ENCODE measurements around the gene NDST3.
"Not testable (repeated sequence)": the region's sequence is repeated elsewhere in the genome, so short reads cannot be mapped to it uniquely, and the experiment has no call there.

NDST3 gene

DNA sequence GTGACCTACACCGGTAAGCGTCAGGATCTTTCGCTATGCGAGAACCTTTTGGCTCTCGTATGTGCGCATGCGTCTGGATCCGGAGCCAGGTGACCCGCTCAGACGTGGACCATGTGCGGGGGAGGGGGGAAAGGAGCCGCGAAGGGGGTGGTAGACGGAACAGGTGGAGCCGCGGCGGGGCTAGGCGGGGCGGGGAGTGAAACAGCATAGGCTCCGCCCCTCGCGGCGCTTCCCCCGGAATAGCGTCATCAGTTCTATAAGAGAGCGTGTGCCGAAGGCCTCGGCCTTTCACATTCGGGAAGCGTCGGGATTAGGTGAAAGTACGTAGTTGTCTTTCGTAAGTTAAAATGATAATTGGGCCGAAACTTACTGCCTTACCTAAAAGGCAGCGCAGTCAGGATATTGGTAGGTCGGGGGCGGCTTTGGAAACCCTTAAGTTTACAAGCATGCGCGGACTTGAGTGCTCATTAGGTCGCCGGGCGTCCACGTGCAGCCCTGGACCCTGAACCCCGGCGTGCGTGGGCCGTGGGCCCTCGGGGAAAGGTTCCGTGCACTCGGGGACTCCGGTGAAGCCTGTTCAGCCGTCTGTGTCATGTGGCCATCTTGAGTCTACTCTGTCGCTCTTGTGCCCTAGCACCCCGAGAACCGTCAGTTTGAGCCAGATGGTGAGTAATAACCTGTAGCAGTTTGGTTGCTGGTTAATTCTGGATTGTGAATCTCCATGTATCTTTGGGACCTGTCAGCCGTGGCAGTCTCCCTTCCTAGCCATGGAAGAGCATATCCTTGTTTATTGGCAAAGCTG, 244.4 kb downstream of the NDST3 start:
- peak; percentile 86 to 95 (median 91) for DNase-seq

DNA sequence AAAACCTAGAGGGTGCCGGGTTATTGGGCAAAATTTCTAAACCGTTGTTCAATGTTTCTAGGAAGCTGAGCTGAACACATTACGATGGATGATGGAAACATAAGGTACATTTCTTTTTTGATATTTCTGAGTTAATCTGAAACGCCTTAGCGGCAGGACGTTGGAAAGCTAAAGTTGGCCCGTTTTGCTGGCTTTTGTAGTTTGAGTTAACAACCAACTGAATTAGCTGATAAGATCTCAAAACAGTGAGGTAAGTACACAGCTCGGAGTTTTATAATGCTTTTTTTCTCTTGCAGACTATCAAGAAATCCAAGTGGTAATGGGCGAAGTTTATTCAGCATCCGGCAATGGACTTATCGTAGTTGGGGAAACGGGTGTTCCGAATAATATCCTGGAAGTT, 245.0 kb downstream of the NDST3 start:
- no peak for DNase-seq

DNA sequence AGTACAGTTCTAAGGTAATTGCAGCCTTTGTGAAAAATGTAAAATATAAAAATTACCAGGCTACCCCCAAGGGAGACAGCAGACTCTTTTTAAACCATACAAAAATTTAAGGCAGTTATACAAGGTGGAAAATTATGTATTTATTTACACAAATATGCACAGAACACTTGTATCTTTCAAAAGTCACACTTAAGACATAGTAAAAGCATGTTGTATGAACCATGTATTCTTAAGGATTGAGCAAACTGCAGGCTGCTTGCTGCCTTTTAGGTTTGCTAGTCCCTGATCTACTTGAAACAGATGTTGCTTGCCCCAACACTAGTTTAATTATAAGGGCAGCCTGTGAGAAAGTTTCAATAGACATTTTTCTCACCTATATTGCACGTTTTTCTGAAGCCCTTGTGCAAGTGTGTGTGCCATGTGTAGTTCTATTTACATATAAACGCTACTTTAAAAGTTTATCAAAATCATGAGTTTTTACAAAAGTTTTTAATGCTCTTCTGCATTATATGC, 245.7 kb downstream of the NDST3 start:
- DNase-seq: no peak

DNA sequence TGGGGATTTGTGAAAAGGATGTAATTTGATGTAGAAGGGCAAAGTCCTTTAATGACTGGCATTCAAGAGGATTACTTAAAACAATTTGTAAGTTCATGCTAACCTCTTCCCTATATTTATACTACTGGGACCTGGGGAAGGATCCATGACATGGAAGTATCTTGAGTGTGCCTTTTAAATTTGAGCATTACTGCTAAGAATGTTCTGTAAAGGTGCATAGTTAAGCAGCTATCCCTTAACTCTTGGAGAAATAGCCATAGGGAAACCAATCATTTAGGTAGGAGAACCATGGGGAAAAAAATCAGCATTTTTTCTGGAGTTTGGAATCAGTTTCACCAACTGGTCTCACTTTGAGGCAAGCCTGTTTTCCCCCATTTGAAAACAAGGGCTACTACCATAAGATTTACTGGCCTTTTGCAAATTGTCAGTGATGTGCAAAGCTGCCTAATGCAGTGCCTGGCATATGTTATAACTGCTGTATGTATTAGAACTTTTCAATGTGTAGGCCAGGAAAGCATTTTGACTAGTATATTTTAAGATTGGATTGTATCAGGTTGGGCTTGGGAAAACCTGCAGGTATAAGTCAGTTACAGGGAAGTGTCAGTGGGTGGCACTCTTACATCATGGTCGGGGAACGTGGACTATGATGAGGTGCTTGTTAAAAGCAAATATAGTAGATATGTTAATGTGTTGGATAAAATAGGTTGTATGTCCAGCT, 246.4 kb downstream of the NDST3 start:
- DNase-seq: peak in 1 of 4 experiments; percentile 5

DNA sequence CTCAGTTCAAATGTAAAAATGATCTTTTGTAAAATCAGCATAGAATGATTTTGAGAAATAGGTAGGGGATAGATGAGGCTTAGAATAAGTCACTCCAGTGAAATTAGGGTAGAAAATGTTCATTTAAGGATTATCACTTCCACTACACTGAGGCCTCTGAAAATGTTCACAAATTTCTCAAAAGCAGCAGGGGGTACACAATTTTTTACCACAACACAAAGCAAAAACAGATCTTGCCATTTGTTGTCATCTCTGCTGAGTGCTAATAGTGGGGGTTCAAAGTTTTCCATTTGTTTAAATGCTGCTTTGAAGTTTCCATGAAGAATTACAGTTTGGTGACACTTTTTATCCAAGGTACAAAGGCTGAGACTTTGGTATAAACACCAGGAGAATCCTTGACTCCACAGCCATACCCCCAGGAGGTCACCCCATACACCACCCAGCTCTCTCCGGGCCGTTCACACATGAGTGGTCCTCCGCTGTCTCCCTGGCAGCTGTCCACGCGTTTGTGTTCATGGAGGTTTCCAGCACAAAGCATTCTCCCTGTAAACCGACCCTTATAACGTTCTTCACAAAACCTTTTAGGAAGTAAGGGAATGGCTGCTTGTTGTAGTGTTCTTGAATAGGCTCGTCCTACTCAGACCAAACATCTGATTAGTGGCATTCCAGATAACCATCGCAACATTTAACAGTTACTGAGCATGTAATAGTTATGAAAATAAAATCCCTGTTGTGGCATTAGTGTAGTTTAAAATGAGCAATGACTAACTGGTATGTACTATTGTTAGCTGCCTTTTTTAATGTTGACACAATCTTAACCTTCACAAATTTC, 247.5 kb downstream of the NDST3 start:
- DNase-seq: no peak

DNA sequence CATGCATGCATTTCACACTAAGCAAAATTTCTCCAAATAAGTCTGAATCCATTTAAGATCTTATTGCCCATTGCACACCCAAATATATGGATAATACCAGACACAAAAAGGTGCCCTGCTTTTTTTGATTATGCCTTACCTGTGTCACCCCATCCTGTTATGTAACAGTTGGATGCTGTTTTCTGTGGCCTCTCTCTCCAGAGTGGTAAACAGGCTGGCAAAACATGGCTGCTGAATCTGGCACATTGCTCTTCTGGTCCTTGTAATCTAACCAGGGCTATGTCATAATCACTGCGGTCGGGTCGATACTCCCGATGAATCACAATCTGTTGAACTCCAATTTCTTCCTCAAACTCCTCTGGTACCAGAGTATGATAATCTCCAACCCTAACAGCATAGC, 248.4 kb downstream of the NDST3 start:
- no peak for DNase-seq

DNA sequence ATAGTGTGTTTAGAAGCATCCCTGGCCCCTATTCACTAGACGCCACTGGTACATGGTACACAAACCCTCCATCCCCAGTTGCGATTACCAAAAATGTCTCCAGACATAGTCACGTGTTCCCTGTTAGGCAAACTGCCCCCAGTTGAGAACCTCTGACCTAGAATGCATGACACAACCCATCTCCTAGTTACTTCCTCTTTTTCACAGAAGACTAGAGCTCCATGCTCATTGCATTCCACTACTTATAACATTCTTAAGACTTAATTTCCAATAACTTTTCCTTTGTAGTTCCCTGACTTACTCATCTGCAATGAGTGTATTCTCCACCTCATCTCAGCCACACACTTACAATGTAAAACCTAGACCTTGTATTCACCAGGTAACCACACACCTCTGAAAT, 249.9 kb downstream of the NDST3 start:
- no peak for DNase-seq

DNA sequence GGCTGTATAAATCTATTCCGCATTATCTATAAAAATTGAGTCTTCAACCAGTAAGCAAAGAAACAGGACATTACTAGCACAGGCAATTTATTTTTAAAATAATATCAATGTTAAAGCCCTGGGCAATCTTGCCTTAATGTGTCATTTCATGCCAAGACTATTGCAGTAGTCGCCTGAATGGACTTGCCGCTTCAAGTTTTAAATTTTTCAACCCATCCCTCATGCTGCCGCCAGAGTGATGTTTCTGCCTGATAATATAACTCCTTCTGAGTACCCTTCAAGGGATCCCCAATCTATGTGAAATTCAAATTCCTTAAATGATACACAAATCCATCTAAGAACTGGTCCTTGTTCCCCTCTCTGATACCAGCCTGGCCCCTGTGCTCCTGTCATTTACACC, 251.6 kb downstream of the NDST3 start:
- DNase-seq: no peak

DNA sequence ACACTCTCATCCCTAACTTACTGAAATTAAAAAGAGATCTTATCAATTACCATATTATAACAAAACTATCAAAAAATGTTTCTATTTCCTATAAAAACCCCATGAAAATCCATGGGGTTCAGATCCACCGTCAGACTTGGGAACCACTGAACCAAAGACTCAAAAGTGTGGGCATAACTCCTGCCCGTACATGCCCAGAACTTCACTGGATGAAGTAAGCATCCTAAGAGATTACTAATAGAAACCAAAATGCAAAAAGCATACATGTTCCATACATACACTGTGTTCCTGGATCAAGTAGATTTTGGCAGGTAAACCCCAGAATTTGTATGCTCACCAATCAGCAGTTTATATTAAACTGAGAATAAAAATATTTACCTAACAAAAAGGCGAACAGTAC, 252.4 kb downstream of the NDST3 start:
- no peak for DNase-seq

DNA sequence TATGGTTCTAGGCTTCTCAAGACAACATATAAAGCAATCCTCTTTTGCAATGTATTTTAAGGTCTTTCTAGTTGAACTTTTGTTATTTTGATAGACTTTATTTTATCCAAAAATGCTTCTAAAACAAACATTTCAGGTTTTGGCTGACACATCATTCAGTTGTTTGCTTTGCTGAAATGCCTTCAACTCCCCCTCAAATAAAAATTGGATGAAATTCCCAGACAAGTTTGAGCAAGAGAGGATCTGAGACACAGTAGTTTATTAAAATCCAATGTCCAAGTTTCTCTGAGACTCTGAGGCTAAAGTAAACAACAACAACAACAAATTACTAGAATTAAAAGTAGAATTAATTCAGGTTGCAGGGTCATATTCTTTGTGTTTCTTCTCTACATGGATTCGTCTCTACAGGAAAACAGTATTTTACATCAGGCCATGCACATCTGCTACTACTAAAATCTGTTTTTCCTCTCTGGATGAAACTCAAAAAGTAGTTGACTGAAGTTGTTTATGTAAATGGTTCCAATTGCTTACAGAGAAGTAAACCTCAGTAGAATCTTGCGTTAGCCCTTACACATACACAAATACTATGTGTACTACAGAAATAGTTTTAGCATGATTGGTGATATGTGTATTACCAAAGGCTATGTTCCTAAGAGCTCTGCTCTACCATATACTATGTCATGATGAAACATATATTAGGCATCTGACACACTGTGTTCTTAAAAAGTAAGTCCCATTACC, 253.6 kb downstream of the NDST3 start:
- no peak for DNase-seq

DNA sequence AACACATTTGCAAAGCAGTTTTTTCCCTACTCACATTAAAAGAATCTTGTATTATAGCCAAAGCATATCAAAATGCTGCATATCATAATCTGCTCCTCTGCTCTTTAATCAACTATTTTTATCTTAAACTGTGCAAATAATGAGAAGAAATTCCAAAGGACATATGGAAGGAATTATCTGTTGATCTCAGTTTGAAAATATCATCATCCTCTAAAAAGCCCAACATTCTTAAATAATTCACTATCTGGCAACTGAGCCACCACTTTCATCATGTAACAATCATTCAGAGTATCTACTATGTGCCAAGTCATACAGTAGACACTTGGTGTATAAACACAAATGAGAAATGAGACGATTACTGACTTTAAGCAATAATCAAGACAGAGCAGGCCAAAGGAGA, 255.5 kb downstream of the NDST3 start:
- no peak for DNase-seq

DNA sequence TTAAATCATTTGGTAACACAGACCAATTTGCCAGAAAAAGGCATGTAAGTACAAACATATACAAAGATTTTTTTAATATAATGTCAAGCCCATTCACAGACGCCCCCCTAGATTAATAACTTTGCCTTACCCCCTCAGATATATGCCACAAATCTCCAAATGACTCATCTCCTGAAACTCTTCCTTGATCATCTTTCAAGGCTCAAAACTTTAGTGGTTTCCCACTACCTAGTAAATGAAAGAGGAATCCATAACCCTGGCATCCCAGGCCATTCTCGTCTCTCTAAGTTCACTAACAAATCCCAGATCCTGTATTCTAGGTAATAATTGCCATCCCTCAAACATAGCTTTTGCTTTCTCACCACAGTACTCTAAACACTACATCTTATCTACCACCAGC, 256.7 kb downstream of the NDST3 start:
- DNase-seq: no peak

DNA sequence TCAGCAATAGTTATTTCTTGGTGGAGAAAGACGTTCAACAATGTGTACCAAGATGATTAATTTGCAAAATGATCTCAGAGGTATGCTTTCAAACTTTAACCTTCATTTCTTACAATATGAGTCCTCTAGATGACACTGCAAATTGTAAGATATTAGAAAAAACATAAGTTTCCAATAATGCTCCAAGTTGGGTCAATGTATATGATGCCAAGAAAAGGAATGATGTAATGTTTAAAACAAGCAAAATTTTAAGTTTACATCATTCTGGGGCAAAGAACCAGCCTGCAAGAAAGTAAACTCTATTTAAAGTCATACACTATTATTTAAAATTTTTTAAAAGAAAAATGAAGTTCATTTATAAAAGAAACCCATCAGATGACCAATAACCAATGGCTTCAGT, 262.4 kb downstream of the NDST3 start:
- DNase-seq: no peak

DNA sequence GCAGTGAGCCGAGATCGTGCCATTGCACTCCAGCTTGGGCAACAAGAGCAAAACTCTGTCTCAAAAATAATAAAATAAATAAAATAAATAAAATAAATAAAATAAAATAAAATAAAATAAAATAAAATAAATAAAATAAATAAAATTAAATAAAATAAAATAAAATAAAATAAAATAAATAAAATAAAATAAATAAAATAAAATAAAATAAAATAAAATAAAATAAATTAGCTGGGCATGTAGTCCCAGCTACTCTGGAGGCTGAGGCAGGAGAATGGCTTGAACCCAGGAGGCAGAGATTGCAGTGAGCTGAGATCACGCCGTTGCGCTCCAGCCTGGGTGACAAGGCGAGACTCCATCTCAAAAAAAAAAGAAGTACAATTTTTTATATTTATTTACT, 265.3 kb downstream of the NDST3 start:
- DNase-seq: not testable (repeated sequence)

DNA sequence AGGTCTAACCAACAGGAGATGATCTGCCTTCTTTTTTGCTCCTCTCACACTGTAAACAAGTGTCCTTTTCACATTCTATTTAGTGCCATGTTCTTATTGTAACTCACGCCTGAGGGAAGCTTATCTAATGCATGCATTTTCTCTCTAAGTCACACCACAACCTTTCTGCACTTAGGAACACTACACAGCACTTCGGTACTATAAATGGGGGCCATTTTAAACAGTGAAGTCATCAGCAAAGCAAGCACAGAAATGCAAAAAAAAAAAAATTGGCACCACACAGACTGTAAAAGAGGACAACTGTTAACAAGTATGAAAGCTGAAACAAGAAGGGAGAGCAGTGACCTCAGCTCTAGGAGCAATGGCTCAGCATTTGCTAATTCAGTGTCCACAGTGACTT, 273.4 kb downstream of the NDST3 start:
- no peak for DNase-seq
